ENCODE results near the gene AP1B1. TPM values are rescaled to one million over a fixed set of nuclear protein-coding genes. Genes with fewer than 3 reads are reported as not detected.
"Not testable (repeated sequence)": the region's sequence is repeated elsewhere in the genome, so short reads cannot be mapped to it uniquely, and the experiment has no call there.

The AP1B1 gene
- total RNA-seq, 1 donor from 2014 or later = 25.6 TPM

DNA sequence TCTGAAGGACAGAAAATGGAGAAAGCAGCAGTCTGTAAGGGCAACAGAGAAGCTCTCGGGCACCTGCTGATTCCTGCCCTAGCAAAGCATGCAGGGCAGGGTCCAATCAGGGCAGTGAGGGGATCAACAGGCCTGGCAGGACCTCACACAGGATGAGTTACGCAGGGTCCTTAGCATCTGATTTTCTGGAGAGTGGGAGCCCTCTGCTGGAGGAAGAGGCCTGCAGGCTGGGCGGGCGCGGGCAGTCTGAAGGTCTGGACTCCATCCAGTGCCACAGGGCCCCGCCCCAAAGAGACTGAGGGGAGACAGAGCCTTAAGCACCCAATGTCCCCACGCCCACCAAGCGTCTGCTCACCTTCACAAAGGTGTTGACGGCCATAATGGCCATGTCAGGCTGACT, 28.9 kb downstream of the AP1B1 start:
- intact Hi-C loops (cut with DNase I) = loop anchor here (5.0 kb wide), 1 partner anchor 52 kb away; the partner anchor contains the start of gene GAS2L1
- peak; percentile 87 for ATAC-seq (ENCODE audit: poor library complexity)
- DNase-seq = peak; percentile 78

DNA sequence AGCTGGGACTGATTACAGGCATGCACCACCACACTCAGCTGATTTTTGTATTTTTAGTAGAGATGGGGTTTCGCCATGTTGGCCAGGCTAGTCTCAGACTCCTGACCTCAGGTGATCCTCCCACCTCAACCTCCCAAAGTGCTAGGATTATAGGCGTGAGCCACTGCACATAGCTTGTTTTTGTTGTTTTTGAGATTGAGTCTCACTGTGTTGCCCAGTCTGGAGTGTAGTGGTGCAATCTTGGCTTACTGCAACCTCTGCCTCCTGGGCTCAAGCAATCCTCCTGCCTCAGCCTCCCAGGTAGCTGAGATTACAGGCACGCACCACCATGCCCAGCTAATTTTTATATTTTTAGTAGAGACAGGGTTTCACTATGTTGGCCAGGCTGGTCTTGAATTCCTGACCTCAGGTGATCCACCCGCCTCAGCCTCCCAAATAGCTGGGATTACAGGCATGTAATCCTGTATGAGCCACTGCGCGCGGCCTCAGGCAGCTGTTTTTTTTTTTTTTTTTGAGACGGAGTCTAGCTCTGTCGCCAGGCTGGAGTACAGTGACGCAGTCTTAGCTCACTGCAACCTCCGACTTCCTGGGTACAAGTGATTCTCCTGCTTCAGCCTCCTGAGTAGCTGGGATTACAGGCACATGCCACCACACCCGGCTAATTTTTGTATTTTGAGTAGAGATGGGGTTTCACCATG, 31.0 kb downstream of the AP1B1 start:
- not testable (repeated sequence) for ATAC-seq (ENCODE audit: poor library complexity); DNase-seq
- intact Hi-C loops (cut with DNase I) = loop anchor here (5.0 kb wide), 1 partner anchor 50 kb away; the partner anchor contains the start of gene GAS2L1

- ATAC-seq (ENCODE audit: poor library complexity) = no peak
- intact Hi-C loops (cut with DNase I) = no loop called here
- no peak for DNase-seq
These were observed 34.5 kb downstream of the AP1B1 start for GRCh38 chr22:29353860-29354259.

DNA sequence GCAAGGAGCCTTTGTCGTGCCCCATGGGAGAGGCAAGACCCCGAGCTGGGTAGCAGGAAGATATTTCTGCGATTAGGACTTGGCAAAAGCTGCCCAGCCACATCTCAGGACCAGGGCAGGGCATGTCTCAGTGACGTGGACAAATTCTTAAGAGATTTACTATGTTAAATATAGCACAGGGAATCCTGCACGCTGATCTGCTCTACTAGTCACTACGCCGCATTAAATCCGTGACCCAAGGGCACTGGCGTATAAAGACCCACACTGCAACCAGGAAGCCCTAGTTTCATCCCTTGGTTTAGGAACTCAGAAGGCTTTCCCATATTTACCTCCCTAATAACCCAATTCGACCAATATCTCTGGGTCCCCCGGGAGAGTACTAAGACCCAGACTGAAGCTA, 35.1 kb downstream of the AP1B1 start:
- ATAC-seq (ENCODE audit: poor library complexity) (no peak), DNase-seq (no peak)
- intact Hi-C loops (cut with DNase I) = no loop called here

GRCh38 chr22:29352778-29353177, 35.6 kb downstream of the AP1B1 start:
- ATAC-seq (ENCODE audit: poor library complexity) (no peak), DNase-seq (no peak)
- intact Hi-C loops (cut with DNase I) = no loop called here

DNA sequence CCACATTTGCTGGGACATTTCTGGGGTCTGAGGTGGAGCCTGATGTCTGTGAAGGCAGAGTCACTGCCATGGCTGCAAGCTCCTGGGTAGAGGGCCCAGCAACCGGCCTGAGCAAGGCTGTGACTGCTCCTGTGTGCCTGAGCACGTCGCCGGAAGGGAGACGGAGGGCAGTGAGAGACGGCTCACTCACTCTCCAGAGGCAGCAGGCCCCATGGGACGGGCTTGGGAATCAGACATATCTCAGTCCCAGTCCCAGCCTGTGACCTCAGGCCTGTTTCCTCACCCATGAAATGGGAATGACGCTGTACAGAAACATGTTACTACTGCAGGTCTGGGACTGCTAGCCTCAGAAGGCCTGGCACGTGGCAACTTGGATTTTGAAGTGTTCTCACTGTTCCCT, 36.5 kb downstream of the AP1B1 start:
- intact Hi-C loops (cut with DNase I) = no loop called here
- no peak for ATAC-seq (ENCODE audit: poor library complexity)
- no peak for DNase-seq

DNA sequence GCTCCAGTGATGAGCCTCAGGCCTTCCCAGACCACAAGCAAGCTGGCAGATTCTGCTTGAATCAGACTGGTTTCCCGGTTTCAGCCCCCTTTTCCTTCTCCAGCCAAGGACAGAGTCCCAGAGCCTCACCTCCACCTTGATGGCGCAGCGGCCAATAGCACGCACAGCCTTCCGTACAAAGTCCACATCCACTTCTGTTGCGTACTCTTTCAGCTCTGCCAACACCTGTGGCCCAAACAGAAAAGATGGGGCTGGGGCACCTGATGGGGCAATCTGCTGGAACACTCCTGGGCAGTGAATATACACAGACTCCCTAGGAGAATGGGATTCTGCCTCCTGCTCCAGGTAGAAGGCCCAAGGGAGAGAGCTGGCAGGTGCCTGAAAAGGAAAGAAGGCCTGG, 37.3 kb downstream of the AP1B1 start:
- DNase-seq (no peak), ATAC-seq (ENCODE audit: poor library complexity) (no peak)
- intact Hi-C loops (cut with DNase I) = no loop called here

- intact Hi-C loops (cut with DNase I) = no loop called here
- DNase-seq (no peak), ATAC-seq (ENCODE audit: poor library complexity) (no peak)
These were observed 39.4 kb downstream of the AP1B1 start for GRCh38 chr22:29348956-29349355.

GRCh38 chr22:29348041-29348440, 40.3 kb downstream of the AP1B1 start:
- DNase-seq = no peak
- no peak for ATAC-seq (ENCODE audit: poor library complexity)
- intact Hi-C loops (cut with DNase I) = no loop called here

DNA sequence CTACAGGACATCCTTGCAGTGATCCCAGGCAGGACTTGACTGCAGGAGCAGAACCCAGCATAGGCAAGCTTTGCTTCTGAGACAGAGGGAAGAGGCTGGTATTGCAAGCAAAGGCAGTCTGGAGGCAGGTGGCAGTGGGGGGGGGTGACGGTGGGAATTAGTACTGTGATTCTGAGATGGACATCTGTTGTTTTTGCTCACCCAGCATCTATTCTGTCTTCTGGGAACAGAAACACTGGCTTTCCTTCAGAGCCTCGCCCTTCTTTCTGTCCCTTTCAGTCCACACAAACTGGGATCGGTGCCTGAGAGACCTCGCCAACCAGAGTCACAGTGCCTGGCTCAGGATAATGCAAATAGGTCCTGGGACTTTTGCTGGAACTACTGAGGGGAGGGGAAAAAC, 41.7 kb downstream of the AP1B1 start:
- intact Hi-C loops (cut with DNase I) = no loop called here
- ATAC-seq (ENCODE audit: poor library complexity) (peak; percentile 25), DNase-seq (peak; percentile 58)

DNA sequence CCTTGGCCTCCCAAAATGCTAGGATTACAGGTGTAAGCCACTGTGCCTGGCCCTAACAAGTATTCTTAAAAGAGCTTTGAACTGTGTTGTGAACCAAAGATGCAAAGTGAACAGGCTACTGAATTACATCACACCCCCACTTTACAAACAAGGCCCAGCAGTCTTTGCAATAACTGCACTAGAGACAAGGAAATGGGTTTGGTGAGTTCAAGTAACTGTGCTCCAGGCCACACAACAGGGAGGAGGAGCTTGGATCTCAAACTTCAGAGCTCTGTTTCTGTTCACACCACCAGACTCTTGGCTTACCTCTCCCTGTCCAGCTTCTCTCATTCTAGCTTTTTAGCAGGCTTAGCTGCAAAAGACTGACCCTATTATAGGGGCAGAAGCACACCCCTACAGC, 42.4 kb downstream of the AP1B1 start:
- no peak for ATAC-seq (ENCODE audit: poor library complexity)
- intact Hi-C loops (cut with DNase I) = no loop called here
- DNase-seq = peak; percentile 6

DNA sequence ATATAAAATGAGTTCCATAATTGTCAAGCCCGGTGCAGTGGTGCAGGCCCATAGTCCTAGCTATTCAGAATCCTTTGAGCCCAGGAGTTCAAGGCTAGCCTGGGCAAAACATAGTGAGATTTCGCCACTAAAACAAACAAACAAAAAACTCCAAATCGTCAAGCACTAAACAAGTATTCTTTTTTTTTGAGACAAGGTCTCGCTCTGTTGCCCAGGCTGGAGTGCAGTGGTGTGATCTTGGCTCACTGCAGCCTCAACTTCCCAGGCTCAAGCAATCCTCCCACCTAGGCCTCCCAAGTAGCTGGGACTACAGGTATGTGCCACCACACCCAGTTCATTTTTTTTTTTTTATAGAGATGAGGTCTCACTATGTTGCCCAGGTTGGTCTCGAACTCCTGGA, 43.5 kb downstream of the AP1B1 start:
- intact Hi-C loops (cut with DNase I); ATAC-seq (ENCODE audit: poor library complexity); DNase-seq: not testable (repeated sequence)

DNA sequence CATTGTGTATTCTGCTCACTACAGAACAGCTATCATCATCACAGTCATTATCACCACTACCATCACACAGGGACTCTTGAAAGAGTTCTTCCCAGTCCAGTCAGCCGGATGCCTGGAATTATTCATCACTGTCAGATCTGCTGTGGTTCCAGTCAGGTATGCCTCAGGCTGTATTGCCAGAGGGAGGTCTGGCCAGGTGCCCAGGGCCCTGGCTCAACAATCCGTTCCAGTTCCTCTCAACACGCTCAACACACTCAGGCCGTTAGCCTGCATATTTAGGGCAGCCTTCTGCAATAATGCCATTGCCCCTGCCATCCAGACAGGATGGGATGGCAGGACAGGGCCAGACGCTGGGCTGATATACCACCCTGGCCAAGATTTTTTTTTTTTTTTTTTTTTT, 44.2 kb downstream of the AP1B1 start:
- ATAC-seq (ENCODE audit: poor library complexity) = peak; percentile 88
- intact Hi-C loops (cut with DNase I) = no loop called here
- DNase-seq = peak; percentile 84

DNA sequence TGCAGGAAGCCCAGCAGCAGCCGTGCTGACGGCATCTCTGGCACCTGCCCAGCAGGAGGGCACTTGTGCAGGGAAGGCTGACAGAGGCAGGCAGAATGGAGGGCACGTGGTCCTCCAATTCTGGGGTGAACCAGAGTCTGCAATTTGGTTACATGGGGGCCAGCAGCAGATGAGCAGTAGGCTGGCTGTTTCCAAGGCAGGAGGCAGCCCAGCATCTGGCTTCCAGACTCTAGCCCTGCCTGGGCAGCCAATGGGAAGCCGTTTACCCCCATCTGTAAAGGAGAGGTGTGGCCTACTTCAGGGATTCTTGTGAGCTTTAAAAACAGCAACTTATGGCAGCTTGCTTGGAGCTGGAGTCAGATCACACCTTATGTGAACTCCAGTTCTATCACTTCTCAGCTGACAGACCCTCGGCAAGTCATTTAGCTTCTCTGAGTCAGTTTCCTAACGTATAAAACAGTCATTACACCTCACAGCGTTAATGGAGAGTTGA, 45.0 kb downstream of the AP1B1 start:
- DNase-seq (peak; percentile 80), ATAC-seq (ENCODE audit: poor library complexity) (peak; percentile 79)
- intact Hi-C loops (cut with DNase I) = no loop called here

GRCh38 chr22:29342577-29343312, 45.6 kb downstream of the AP1B1 start:
- intact Hi-C loops (cut with DNase I) = no loop called here
- ATAC-seq (ENCODE audit: poor library complexity) = peak; percentile 2
- peak; percentile 33 for DNase-seq

DNA sequence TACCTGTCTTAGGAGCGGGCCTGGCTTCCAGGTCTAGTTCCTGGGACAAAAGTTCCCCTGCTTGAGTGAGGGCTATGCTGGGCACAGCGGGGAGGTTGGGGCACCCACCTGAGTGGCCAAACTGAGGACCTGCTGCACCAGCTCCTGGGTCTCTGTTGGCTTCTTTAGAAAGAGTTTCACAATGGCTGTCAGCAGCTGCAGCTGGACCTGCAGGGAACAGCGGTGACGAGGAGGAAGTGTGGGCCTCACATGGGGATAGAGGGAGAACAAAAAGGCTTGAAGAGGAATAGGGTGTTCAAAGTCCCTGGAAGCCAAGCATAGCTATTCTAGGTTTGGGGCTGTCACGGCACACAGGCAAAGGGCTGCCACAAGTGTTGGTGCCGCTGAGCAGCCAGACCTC, 46.2 kb downstream of the AP1B1 start:
- intact Hi-C loops (cut with DNase I) = no loop called here
- DNase-seq (no peak), ATAC-seq (ENCODE audit: poor library complexity) (peak; percentile 2)

- intact Hi-C loops (cut with DNase I) = no loop called here
- DNase-seq (no peak), ATAC-seq (ENCODE audit: poor library complexity) (no peak)
These were observed 46.6 kb downstream of the AP1B1 start for GRCh38 chr22:29341849-29342127.

DNA sequence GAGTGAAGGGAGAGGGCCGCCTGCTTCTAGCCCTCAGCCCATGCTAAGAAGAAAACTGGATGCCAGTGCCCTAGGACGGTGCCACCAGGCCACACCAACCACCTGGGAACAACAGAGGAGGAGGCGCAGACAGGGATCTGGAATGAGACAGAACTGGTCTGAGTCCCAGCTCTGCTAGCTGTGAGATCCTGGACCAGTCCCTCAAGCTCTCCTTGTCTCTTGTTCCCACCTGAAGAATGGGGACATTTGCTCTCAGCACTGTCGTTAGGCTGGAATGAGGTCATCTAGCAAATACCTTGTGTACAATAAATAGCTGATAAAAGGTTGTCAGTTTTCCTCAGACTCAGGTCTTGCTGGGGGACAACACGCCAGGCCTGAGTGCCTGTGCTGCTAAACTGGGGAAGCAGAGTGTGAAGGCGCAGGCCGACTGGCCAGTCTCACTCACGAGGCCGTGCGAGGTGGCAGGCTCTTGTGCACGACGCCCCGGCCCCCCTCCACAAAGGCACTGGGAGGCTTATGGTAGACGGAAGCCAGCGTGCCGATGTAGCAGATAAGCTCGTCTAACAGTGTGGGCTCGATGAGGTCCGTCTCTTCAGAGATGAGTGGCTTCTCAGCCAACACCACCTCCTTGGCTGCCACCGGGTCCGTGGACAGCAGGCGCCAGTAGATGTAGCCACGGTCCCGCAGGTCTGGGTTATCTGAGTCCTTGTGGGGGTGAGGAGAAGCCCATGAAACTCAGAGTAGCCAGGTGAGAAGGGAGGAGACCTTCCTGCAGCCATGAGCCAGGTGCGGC, 47.1 kb downstream of the AP1B1 start:
- DNase-seq = no peak

DNA sequence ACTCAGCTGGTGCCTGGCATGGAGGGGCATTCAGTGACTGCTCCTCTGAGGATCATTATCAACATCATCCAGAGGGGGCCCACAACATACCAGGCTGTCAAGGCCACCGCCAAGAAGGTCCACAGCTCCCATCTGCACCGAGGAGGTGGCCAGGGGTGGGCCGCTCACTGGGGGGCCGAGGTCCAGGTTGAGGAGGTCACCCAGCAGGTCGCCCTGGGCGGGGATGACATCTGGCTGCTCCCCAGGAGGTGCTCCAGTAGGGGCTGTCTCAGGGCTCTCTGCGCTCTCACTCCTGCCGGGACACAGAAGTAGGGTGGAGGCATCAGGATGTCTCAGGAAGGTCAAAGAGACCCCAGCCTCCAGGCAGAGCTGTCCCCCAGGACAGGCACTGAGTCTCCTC, 47.8 kb downstream of the AP1B1 start:
- ATAC-seq (ENCODE audit: poor library complexity) (no peak), DNase-seq (no peak)
- intact Hi-C loops (cut with DNase I) = no loop called here

More for the DNA sequence above, 47.1 kb downstream of the AP1B1 start:
- intact Hi-C loops (cut with DNase I) = no loop called here
- ATAC-seq (ENCODE audit: poor library complexity) = no peak

Measured in Right ventricle myocardium superior (tissue), 1 donor.